SK-N-SH (cell line): Measurements from ENCODE around the gene PTH2. TPM values are rescaled to one million over a fixed set of nuclear protein-coding genes. Genes with fewer than 3 reads are reported as not detected.

Experiments used
- CTCF ChIA-PET: fragments of 300-600, 350-600 bp; formaldehyde crosslinking; extraction: SDS; loops from one replicate; lab custom pipeline; 2021; lab: Yijun Ruan, JAX
- POLR2A ChIA-PET: fragments of 350-600 bp; sonication (Branson Sonifier 250); formaldehyde crosslinking; extraction: SDS; loops from one replicate; lab custom pipeline; 2020; ENCODE audit warnings: antibody characterized with exemption, inconsistent platforms; lab: Yijun Ruan, JAX
- DNase-seq: peaks from one replicate; pipeline ENCODE4 v3.0.0; 2012
- H2AFZ ChIP-seq: fragments of 200-600 bp; sonication (generic); 2 replicates; pipeline ENCODE4 v1.8.1; 2016; ENCODE audit warnings: antibody characterized with exemption, mild to moderate bottlenecking, low read depth
- H3F3A ChIP-seq: fragments of 200-600 bp; sonication (generic); replicated peaks from 2 replicates; pipeline ENCODE3; 2016; ENCODE audit warnings: antibody characterized with exemption, mild to moderate bottlenecking; ENCODE audit not compliant: insufficient read depth
- H3K27ac ChIP-seq, 2 experiments: fragments of 200-500 bp in 1 of 2; fragments of 200-600 bp in 1 of 2; sonication (Bioruptor generic) in 1 of 2; sonication (generic), shearing (Covaris generic) in 1 of 2; 2 replicates each; pipeline versions ENCODE4 v1.5.1 to v1.6.1; 2014 to 2016; ENCODE audit warnings: low read depth in 2 of 2, inconsistent platforms in 1 of 2, low read length in 1 of 2, mild to moderate bottlenecking in 1 of 2, mixed read lengths in 1 of 2
- H3K27me3 ChIP-seq: fragments of 200-600 bp; sonication (generic), shearing (Covaris generic); 2 replicates; pipeline ENCODE4 v1.6.1; 2016; ENCODE audit warnings: mixed run types; ENCODE audit not compliant: insufficient read depth
- H3K36me3 ChIP-seq, 2 experiments: fragments of 200-500 bp in 1 of 2; fragments of 200-600 bp in 1 of 2; sonication (Bioruptor generic) in 1 of 2; sonication (generic) in 1 of 2; replicated peaks in 1 of 2; 2 replicates each; pipeline versions ENCODE3 to v1.5.1; 2014 to 2016; ENCODE audit warnings: low read length in 1 of 2, mild to moderate bottlenecking in 1 of 2; ENCODE audit not compliant: insufficient read depth in 2 of 2, control insufficient read depth in 1 of 2
- H3K4me1 ChIP-seq, 2 experiments: fragments of 200-500 bp in 1 of 2; fragments of 200-600 bp in 1 of 2; sonication (Bioruptor generic) in 1 of 2; sonication (generic), shearing (Covaris generic) in 1 of 2; 2 replicates each; pipeline versions ENCODE4 v1.5.1 to v1.6.1; 2014 to 2016; ENCODE audit warnings: low read depth in 1 of 2, low read length in 1 of 2, mixed run types in 1 of 2; ENCODE audit not compliant: insufficient read depth in 2 of 2, control insufficient read depth in 1 of 2
- H3K4me2 ChIP-seq: fragments of 200-600 bp; sonication (generic), shearing (Covaris generic); 2 replicates; pipeline ENCODE4 v1.6.1; 2017; ENCODE audit warnings: mixed run types
- H3K4me3 ChIP-seq, 2 experiments: fragments of 200-500 bp in 1 of 2; fragments of 200-600 bp in 1 of 2; sonication (Bioruptor generic) in 1 of 2; sonication (generic), shearing (Covaris generic) in 1 of 2; 2 replicates each; pipeline versions ENCODE4 v1.5.1 to v1.8.1; 2014 to 2016; ENCODE audit warnings: low read depth in 2 of 2, inconsistent platforms in 1 of 2, low read length in 1 of 2, mild to moderate bottlenecking in 1 of 2, mixed read lengths in 1 of 2, moderate library complexity in 1 of 2
- H3K79me2 ChIP-seq: fragments of 200-600 bp; sonication (generic); 2 replicates; pipeline ENCODE4 v1.8.1; 2017; ENCODE audit warnings: mild to moderate bottlenecking; ENCODE audit not compliant: insufficient read depth
- H3K9ac ChIP-seq: fragments of 200-600 bp; sonication (generic); 2 replicates; pipeline ENCODE4 v1.6.1; 2017; ENCODE audit warnings: mixed run types
- H3K9me2 ChIP-seq: fragments of 200-600 bp; sonication (generic); 2 replicates; pipeline ENCODE4 v1.6.1; 2017; ENCODE audit warnings: mixed run types
- H3K9me3 ChIP-seq: fragments of 200-600 bp; sonication (generic); 2 replicates; pipeline ENCODE4 v1.6.1; 2017; ENCODE audit warnings: mixed run types, mild to moderate bottlenecking, moderate library complexity
- H4K20me1 ChIP-seq: fragments of 200-600 bp; sonication (generic); 2 replicates; pipeline ENCODE4 v1.6.1; 2017; ENCODE audit warnings: mild to moderate bottlenecking, mixed run types; ENCODE audit not compliant: insufficient read depth
- CHD2 ChIP-seq: fragments of 150-350 bp; IDR thresholded peaks from 2 replicates; pipeline ENCODE4 v1.6.1; 2018; ENCODE audit warnings: low read length; ENCODE audit not compliant: partially characterized antibody
- ELF1 ChIP-seq: IDR thresholded peaks from 2 replicates; pipeline ENCODE4 v1.4.0; 2012
- EP300 ChIP-seq, 2 experiments: IDR thresholded peaks; 2 replicates each; pipeline versions ENCODE4 v1.4.0 to v1.6.1; 2012; ENCODE audit warnings: borderline replicate concordance in 1 of 2, low read depth in 1 of 2, low read length in 1 of 2
- MEF2A ChIP-seq: IDR thresholded peaks from 2 replicates; pipeline ENCODE4 v1.4.0; 2012; ENCODE audit warnings: low read depth, borderline replicate concordance
- TAF1 ChIP-seq: IDR thresholded peaks from 2 replicates; pipeline ENCODE4 v1.6.1; 2012; ENCODE audit warnings: low read depth, mild to moderate bottlenecking, low read length, moderate library complexity, borderline replicate concordance
- TEAD4 ChIP-seq: IDR thresholded peaks from 2 replicates; pipeline ENCODE4 v1.4.0; 2012; ENCODE audit warnings: mild to moderate bottlenecking, borderline replicate concordance; ENCODE audit not compliant: insufficient read depth
- WGBS: methylation state at CpG from one replicate; pipeline ENCODE4 v1.1.6; 2017; ENCODE audit warnings: low lambda C conversion rate; 5-methylcytosine and 5-hydroxymethylcytosine counted together
- polyA plus RNA-seq, 3 experiments: library from polyadenylated mRNA; depleted of rRNA; stranded (reverse); fragments of >200 nt; gene quantifications; 2 replicates each; pipeline ENCODE4 v1.2.3, GENCODE V29; 2012
- TF ChIP-seq, protein P1 (sequence below): IDR thresholded peaks from 2 replicates; pipeline ENCODE4 v1.4.0; 2012; ENCODE audit warnings: low read depth, borderline replicate concordance
- TF ChIP-seq, protein P2 (sequence below): IDR thresholded peaks from 2 replicates; pipeline ENCODE4 v1.6.1; 2012; ENCODE audit warnings: mild to moderate bottlenecking, low read depth, low read length, moderate library complexity
- TF ChIP-seq, protein P3 (sequence below): IDR thresholded peaks from 2 replicates; pipeline ENCODE4 v1.4.0; 2012; ENCODE audit warnings: low read depth
- TF ChIP-seq, protein P4 (sequence below): IDR thresholded peaks from 2 replicates; pipeline ENCODE4; 2012

PTH2 gene
- polyA plus RNA-seq, 1 of the 3 experiments (the other 2 are of a cell fraction), result not detected

DNA sequence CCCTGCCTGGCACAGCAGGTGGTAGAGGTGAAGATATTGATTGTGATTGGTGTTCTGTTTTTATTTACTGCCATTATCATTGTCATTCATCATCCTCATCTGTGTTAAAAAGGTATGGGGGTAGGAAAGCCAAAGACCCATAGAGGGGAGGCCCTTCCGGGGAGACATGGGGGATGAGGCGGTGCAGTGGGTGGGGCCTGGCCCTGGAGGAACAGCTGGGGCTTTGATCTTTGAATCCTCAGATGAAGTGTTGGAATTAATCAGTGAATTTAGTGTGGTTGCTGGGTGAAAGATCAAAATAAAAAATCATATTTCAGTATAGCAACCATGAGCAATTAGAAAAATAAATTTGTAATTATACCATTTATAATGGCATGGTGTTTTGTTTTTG lies 7.4 kb downstream of the PTH2 start:
- no peaks in the 10 kb centered on the region for H3K9me3 ChIP-seq
- no peak overlapping the region for H3K27ac ChIP-seq
- WGBS, result 77% methylated on average over 2 of the region's 2 CpGs
- H3F3A ChIP-seq, result no peaks in the 10 kb centered on the region
- no peaks in the 10 kb centered on the region for H3K9me2 ChIP-seq
- H3K4me3 ChIP-seq, result no peak overlapping the region
- no peak overlapping the region for H3K9ac ChIP-seq
- ChIA-PET POLR2A (no interaction called here), CTCF (interaction anchor here (0.7 to 17.5 kb wide), 3 partner anchors 24 to 37 kb away, joined by 3 to 108 read pairs (median 3); partner anchors contain the start of gene ALDH16A1)
- H3K27me3 ChIP-seq, result peaks cover 45% of the 10 kb centered on the region
- no peak for DNase-seq
- H3K36me3 ChIP-seq, result no peaks in the 10 kb centered on the region
- no peak overlapping the region for H2AFZ ChIP-seq
- peaks cover 0 to 12% of the 10 kb centered on the region in 2 experiments; a peak in 1 of 4 replicates for H3K4me1 ChIP-seq
- no peaks in the 10 kb centered on the region for H3K79me2 ChIP-seq
- TF ChIP-seq, protein P1, sequence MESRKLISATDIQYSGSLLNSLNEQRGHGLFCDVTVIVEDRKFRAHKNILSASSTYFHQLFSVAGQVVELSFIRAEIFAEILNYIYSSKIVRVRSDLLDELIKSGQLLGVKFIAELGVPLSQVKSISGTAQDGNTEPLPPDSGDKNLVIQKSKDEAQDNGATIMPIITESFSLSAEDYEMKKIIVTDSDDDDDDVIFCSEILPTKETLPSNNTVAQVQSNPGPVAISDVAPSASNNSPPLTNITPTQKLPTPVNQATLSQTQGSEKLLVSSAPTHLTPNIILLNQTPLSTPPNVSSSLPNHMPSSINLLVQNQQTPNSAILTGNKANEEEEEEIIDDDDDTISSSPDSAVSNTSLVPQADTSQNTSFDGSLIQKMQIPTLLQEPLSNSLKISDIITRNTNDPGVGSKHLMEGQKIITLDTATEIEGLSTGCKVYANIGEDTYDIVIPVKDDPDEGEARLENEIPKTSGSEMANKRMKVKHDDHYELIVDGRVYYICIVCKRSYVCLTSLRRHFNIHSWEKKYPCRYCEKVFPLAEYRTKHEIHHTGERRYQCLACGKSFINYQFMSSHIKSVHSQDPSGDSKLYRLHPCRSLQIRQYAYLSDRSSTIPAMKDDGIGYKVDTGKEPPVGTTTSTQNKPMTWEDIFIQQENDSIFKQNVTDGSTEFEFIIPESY, result no peak
- TF ChIP-seq, all 33 proteins: peak for 0
- Histone ChIP-seq H3K4me2 (no peak overlapping the region), H4K20me1 (no peaks in the 10 kb centered on the region)

DNA sequence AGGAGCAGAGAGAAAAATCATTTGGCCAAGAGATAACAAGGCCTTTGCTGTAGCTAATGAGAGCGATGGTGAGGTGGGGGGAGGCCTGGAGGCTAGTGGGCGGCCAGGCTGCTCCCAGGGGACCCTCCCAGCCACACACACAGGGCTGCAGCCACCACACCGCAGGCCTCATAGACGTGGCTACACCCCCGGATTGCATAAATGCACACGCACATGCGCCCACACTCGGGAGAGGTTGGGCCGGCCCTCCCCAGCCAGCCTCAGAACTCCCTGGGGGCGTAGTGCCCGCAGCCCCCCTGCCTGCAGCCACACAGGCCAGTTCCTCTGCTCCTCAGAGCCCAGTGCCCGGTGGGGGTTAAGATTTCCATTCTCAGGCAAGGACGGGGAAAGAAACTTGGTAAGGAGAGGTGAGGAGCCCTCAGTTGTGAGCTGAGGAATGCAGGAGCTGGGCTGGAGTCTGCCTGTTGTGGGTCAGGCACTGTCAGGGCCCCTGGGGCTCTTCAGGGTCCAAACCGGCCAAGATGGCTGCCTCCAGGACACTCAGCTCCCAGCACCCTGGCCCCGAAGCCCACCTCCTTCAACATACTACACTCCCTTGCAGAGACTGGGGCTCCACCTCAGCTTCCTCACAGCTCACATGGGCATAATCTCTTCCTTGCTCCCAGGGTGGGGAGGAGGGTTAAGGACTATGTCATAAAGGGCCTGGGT lies 8.0 kb downstream of the PTH2 start:
- Histone ChIP-seq H3K4me1 (peaks cover 0 to 12% of the 10 kb centered on the region in 2 experiments; a peak in 1 of 4 replicates), H2AFZ (no peak overlapping the region), H3K9ac (no peak overlapping the region), H3K9me3 (no peaks in the 10 kb centered on the region), H3F3A (no peaks in the 10 kb centered on the region), H3K4me2 (no peak overlapping the region), H3K79me2 (no peaks in the 10 kb centered on the region), H3K36me3 (no peaks in the 10 kb centered on the region), H3K27me3 (peaks cover 39% of the 10 kb centered on the region), H3K9me2 (no peaks in the 10 kb centered on the region), H4K20me1 (no peaks in the 10 kb centered on the region), H3K27ac (no peak overlapping the region), H3K4me3 (no peak overlapping the region)
- WGBS, result 43% methylated on average over 13 of the region's 15 CpGs
- no peak for DNase-seq
- ChIA-PET POLR2A (no interaction called here), CTCF (interaction anchor here (0.7 to 17.5 kb wide), 2 partner anchors 23 to 29 kb away, joined by 3 to 108 read pairs; no protein-coding TSS in a partner anchor)
- TF ChIP-seq, protein P2, sequence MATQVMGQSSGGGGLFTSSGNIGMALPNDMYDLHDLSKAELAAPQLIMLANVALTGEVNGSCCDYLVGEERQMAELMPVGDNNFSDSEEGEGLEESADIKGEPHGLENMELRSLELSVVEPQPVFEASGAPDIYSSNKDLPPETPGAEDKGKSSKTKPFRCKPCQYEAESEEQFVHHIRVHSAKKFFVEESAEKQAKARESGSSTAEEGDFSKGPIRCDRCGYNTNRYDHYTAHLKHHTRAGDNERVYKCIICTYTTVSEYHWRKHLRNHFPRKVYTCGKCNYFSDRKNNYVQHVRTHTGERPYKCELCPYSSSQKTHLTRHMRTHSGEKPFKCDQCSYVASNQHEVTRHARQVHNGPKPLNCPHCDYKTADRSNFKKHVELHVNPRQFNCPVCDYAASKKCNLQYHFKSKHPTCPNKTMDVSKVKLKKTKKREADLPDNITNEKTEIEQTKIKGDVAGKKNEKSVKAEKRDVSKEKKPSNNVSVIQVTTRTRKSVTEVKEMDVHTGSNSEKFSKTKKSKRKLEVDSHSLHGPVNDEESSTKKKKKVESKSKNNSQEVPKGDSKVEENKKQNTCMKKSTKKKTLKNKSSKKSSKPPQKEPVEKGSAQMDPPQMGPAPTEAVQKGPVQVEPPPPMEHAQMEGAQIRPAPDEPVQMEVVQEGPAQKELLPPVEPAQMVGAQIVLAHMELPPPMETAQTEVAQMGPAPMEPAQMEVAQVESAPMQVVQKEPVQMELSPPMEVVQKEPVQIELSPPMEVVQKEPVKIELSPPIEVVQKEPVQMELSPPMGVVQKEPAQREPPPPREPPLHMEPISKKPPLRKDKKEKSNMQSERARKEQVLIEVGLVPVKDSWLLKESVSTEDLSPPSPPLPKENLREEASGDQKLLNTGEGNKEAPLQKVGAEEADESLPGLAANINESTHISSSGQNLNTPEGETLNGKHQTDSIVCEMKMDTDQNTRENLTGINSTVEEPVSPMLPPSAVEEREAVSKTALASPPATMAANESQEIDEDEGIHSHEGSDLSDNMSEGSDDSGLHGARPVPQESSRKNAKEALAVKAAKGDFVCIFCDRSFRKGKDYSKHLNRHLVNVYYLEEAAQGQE, result no peak
- TF ChIP-seq, protein P3, sequence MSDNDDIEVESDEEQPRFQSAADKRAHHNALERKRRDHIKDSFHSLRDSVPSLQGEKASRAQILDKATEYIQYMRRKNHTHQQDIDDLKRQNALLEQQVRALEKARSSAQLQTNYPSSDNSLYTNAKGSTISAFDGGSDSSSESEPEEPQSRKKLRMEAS, result no peak
- TF ChIP-seq CHD2 (no peak), TEAD4 (no peak), MEF2A (no peak), TAF1 (no peak), ELF1 (no peak), EP300 (IDR thresholded peaks at IDR 0.05; ENCODE audit: borderline replicate concordance in 1 of 2, low read depth in 1 of 2, low read length in 1 of 2) (no peak)
- TF ChIP-seq, protein P4, sequence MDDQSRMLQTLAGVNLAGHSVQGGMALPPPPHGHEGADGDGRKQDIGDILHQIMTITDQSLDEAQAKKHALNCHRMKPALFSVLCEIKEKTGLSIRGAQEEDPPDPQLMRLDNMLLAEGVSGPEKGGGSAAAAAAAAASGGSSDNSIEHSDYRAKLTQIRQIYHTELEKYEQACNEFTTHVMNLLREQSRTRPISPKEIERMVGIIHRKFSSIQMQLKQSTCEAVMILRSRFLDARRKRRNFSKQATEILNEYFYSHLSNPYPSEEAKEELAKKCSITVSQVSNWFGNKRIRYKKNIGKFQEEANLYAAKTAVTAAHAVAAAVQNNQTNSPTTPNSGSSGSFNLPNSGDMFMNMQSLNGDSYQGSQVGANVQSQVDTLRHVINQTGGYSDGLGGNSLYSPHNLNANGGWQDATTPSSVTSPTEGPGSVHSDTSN, result no peak
